Erythroblast (primary cell): ENCODE results near the gene CPNE2.

Source experiments
- GATA1 ChIP-seq: IDR thresholded peaks from 2 replicates; pipeline ENCODE4 v1.6.1; 2011; ENCODE audit warnings: low read depth, mild to moderate bottlenecking, control low read depth, low read length, moderate library complexity
- POLR2A ChIP-seq: IDR thresholded peaks from 2 replicates; pipeline ENCODE4 v1.6.1; 2011; ENCODE audit warnings: mild to moderate bottlenecking, low read length

DNA sequence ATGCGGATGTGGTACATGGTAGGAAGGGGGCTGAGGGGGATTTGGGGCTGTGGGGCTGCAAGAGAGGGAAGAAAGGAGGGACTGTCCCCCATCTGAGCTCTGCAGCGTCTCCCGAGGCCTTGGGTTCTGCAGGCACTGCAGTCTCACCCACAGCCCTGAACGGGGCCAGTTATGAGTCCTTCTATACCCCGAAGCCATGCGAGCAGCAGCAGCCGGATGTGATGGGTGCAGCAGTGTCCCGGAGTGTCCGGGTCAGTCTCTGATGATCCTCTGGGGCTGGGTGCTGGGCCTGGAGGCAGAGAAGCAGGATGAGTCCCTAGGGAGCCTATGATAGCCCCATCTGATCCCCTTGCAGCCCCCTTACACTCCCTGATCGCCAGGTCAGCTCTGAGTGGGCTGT lies 41.5 kb downstream of the CPNE2 start:
- no peak for TF ChIP-seq POLR2A
- no peak for TF ChIP-seq GATA1
